Glomerular endothelial cell (primary cell): ENCODE data around the gene NCAPG. TPM values are rescaled to one million over a fixed set of nuclear protein-coding genes. Genes with fewer than 3 reads are reported as not detected.
"Not testable (repeated sequence)": the region's sequence is repeated elsewhere in the genome, so short reads cannot be mapped to it uniquely, and the experiment has no call there.

Source experiments
- DNase-seq: peaks from one replicate; pipeline ENCODE4 v3.0.0-alpha.2; 2011; ENCODE audit warnings: low read depth, low spot score; ENCODE audit errors: extremely low read depth
- total RNA-seq: library from RNA; depleted of rRNA; stranded (reverse); fragments of >200 nt; gene quantifications from 2 replicates; pipeline ENCODE4 v1.2.3, GENCODE V29; 2015

Gene NCAPG
- total RNA-seq, 1 donor from 2014 or later: 10.0 TPM

DNA sequence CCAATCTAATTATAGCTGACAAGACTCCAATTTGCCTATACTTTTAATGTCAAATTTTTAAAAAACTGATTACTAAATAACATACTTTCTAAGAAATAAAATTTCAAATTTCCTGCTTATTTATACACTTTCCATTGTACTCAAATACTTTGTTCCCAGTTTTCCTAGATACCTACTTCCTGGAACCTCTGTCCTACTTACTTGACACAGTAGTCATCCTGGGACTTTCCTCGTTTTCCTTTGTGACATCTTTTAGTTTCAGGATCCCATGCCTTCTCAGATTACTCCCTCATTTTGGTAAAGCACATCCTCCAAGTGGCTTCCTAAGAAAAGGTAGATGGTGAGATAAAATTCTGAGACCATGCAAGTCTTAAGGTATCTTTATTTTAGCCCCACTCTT, 16.0 kb upstream of the NCAPG start:
- DNase-seq: no peak

DNA sequence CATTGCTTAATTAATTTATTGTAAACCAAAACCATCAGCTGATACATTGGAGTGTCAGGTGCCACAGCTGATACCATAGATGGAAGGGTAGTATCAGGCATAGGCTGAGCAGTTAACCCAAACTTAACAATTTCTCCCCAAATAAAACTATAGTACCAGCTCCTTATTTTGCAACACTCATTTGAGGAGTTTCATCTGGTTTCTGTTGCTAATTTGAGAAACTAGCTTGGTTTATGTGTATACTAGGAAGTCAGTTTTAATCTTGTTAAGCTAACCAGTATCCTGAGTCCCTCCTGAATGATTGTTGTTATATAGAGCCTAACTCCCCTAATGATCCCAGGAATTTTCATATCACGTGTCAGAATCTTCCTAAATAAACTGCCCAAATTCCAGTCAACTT, 13.0 kb upstream of the NCAPG start:
- no peak for DNase-seq

DNA sequence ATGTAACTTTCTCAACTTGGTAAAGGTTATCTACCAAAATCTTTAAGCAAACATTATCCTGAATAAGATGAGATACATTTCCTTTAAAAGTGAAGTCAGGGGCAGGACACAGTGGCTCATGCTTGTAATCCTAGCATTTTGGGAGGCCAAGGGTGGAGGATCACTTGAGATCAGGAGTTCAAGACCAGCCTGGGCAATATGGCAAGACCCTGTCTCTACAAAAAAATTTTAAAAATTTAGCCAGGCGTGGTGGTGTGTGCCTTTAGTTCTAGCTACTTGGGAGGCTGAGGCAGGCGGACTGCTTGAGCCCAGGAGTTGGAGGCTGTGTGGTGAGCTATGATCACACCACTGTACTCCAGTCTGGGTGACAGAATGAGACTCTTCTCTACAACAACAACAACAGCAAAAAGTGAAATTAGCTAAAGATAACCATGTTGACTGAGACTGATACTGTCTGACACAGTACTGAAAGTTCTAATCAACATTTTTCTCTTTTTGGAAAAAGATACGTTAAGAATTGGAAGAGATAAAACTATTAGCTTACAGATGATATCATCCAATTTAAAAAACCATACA, 5.1 kb upstream of the NCAPG start:
- DNase-seq: no peak

DNA sequence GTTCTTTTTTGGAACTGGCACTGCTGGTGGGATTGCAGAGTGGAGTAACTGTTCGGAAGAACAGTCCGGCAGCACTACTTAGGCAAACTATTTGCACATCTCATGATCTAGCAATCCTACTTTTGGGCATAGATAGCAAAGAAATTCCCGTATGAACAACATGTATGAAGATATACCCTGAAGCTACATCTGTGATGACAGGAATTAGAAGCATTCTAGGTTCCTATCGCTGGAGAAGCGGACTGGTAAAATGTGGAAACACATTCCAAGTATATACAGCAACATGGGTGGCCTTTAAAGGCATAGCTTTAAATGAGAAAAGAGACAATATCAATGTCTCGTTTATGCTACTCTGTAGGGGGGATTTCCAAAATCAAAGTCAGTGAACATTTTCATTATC, 3.3 kb upstream of the NCAPG start:
- DNase-seq: no peak

DNA sequence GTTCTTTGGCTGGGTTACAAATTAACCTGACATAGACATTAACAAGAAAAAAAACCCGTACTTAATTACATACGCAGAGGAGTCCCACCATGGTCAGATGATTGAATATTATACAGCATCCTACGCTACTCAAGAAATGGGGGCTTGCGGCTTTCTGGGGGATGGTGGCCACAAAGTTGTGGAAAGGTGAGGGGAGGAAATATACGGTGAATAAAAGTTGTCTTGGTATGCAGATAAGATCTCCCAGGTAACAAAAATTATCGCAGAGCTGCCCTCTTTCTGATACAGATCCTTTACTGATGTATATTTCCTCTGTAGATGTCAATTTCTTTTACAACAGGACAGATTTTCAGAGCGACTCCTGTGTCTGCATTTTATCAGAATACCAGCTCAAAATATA, 1.1 kb upstream of the NCAPG start:
- no peak for DNase-seq

DNA sequence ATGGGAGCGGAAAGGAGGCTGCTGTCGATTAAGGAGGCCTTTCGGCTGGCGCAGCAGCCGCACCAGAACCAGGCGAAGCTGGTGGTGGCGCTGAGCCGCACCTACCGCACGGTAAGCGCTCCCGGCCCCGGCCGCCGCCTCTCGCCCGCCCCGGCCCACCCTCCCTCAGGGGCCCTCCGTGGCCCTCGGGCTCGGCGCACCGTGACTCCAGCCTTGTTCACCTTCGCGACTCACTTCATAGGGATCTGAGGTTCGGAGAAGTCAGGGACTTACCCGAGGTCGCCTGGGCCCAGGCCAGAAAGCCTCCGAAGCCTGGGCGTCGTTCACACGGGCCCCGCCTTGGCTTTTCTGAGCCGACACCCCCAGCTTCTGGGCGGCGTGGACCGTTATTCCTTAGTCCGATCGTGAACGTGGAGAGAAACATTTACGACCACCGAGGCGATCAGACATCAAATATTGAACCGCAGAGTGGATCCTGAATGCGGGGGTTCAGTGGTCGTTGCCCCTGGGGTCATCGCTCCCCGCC, 362 bp downstream of the NCAPG start:
- DNase-seq: no peak

DNA sequence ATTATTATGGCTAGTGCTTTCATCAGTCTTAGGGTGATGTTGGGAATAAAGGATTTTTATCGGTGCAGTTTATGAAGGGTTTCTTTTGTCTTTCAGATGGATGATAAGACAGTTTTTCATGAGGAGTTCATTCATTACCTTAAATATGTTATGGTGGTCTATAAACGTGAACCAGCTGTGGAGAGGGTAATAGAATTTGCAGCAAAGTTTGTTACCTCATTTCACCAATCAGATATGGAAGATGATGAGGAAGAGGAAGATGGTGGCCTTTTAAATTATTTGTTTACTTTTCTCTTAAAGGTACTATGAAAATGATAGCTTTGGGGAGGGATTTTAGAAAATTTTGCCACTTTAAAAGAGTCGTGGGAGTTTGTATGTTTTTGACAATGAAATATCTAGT, 1.3 kb downstream of the NCAPG start:
- no peak for DNase-seq

DNA sequence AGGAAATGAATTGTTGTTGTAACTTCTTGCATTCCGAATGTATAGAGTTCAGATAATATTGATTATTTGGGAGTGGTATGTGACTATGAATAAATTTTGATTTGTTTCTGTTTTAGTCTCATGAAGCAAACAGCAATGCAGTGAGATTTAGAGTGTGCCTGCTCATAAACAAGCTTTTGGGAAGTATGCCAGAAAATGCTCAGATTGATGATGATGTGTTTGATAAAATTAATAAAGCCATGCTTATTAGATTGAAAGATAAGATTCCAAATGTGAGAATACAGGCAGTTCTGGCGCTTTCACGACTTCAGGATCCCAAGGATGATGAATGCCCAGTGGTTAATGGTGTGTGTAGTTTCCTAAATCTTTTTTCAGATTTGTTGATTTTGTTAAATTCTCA, 2.0 kb downstream of the NCAPG start:
- no peak for DNase-seq

DNA sequence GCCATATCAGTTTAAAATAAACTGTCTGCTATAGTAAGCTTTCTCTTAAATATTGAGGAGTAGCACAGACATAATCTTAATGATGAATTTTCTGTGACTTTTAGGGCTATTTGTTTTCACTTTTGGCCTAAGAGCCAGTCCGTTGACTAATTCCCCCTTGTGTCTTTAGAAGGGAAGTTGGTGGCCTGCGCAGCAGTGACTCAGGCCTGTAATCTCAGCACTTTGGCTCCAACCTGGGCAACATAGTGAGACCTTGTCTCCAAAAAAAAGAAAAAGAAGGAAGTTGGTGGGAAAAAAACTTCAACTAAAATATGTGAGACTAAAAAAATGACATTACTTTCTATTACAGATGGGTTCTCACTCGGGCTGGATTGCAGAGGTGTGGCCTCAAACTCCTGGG, 3.4 kb downstream of the NCAPG start:
- DNase-seq: peak; percentile 55

DNA sequence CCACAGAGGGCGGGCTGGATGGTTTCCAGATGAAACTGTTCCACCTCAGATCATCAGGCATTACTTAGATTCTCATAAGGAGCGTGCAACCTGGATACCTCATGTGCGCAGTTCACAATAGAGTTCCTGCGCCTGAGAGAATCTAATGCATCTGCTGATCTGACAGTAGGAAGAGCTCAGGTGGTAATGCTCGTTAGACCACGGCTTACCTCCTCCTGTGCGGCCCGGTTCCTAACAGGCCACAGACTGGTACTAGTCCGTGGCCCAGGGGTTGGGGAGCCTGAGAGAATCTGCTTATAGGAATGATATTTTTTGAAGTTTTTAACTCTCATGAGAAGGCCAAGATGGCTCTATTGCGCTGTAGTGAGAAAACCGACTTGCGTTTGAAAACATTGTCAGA, 5.4 kb downstream of the NCAPG start:
- DNase-seq: no peak

DNA sequence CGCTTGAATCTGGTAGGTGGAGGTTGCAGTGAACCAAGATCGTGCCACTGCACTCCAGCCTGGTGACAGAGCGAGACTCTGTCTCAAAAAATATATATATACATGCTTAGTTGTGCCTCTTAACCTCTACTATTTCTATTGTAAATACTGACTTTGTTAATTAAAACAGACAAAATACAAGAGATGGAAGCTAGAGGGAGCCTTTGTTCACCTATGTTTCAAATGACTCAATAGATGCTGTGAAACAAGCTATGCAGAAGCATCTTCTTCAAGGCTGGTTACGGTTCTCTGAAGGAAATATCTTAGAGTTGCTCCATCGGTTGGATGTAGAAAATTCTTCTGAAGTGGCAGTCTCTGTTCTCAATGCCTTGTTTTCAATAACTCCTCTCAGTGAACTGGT, 6.2 kb downstream of the NCAPG start:
- DNase-seq: peak; percentile 56

DNA sequence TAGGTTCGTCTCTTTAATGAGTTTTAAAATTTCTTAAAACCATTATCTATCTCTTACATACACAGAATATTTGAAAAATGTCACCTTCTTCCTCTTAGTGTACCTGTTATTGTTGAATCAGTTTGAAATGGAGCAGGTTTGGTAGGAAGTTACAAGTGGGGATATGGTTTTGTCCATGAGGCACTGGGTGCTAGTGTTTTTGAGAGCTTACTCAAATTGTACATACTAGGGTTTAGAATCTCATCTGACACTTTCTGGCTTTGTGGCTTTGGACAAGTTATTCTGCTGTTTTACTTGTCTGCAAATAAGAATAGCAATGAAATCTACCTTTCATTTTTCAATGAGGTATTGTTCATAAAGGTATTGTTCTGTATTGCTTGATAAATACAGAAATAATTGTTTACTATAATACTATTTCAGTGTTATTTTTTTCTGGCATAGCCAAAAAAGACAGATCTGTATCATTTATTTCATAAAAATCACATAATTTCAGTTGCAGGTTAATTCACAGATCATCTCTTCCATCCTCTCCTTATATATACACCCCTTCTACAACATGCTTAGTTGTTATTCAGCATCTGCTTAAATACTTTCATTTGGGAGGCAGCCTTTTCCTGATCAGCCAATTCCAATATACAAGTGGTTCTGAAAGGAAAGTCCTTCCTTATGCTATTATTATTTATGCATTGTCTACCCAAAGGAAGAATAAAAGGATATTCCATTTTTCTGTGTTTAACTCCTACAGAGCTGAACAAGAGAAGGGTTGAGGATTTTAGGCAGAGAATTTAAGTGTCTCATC, 13.3 kb downstream of the NCAPG start:
- no peak for DNase-seq

DNA sequence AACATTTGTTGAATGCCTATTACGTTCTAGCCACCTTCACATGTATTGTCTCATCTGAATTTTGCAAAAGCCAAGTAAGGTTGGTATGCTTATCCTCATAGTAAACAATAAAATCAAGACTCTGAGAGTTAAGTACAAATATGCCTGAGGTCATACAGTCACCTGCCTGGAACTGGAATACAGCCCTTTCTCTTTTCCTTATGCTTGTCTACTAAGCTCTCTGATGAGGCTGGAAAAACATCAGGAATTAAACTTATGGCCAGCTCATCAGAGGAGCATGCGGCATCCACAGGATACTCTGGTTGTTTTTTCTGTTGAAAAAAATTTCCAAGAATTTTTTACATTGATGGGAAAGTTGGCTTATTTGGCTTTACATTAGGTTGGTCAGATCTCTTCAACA, 35.5 kb downstream of the NCAPG start:
- no peak for DNase-seq

DNA sequence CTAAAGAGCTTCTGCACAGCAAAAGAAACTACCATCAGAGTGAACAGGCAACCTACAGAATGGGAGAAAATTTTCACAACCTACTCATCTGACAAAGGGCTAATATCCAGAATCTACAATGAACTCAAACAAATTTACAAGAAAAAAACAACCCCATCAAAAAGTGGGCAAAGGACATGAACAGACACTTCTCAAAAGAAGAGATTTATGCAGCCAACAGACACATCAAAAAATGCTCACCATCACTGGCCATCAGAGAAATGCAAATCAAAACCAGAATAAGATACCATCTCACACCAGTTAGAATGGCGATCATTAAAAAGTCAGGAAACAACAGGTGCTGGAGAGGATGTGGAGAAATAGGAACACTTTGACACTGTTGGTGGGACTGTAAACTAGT, 39.5 kb downstream of the NCAPG start:
- not testable (repeated sequence) for DNase-seq

DNA sequence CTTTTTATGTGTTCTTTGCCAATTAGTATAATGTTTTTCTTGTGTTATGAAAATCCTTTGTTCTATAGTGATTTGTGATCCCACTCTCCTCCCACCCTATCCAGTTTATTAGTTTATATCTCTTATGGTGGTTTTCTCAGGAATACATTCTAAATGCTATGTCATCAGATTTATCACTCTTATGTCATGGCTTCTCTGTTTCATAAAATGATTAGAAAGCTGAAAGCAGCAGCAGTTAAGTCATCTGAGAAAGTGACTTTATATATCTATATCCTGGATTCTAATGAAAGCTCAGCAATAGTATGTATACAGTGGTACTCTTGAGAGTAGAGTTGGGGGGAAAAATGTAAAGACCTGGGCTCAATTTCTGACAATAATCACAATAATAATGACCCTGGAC, 41.2 kb downstream of the NCAPG start:
- DNase-seq: no peak

DNA sequence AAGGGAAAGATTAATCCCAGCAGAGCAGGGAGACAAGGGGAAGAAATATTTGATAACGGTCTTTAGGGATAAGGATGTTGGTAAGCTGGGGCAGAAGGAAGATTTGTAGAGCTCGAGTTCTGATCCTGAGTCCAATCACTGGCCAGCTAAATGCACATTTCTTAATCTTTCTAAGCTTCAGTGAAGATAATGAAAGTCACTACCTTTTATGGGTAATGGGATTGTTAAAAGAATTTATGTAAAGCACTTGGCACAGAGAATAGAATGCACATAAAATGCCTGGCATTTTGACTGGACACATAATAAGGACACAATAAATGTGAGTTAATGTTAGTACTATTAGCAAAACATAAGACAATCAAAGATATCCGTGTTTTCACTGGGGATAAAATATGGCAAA, 43.3 kb downstream of the NCAPG start:
- DNase-seq: no peak

DNA sequence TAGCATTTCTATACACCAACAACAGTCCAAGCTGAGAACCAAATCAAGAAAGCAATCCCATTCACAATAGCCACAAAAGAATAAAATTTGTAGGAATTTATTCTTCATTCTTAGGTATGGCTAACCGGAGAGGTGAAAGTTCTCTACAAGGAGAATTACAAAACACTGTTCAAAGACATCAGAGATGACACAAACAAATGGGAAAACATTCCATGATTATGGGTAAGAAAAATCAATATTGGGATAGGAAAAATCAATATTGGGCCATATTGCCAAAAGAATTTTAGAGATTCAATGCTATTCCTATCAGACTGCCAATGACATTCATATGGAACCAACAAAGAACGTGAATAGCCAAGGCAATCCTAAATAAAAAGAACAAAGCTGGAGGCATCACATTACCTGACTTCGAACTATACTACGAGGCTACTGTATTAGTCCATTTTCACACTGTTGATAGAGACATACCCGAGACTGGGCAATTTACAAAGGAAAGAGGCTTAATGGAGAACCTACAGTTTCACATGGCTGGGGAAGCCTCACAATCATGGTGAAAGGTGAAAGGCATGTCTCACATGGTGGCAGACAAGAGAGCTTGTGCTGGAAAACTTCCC, 49.1 kb downstream of the NCAPG start:
- DNase-seq: no peak

DNA sequence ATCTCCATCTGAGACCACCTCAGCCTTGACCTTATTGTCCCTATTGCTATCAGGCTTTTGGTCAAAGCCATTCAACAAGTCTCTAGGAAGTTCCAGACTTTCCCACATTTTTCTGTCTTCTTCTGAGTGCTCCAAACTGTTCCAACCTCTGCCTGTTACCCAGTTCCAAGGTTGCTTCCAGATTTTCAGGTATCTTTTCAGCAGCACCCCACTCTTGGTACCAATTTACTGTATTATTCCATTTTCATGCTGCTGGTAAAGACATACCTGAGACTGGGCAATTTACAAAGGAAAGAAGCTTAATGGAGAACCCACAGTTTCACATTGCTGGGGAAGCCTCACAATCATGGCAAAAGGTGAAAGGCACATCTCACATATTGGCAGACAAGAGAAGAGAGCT, 51.1 kb downstream of the NCAPG start:
- DNase-seq: not testable (repeated sequence)

DNA sequence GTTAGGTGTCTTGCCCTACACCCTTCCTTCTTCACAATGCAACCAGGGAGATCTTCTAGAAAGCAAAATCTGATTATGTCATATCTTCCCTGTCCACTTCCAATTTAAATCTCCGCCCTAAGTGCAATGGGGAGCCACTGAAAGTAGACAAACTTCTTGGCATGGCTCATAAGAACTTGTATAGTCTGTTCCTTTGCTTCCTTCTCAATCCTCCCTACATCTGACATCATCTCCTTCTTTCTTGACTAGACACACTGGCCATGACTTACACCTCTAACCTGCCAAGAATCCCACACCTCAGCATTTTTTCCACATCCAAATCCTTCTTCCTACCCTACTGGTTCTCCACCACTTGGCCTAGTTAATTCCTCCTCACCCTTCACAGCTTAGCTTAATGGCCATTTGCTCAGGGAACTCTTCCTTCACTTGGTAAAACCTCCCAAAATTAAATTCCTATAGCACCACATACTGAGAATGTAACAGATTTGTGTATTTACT, 55.1 kb downstream of the NCAPG start:
- no peak for DNase-seq

DNA sequence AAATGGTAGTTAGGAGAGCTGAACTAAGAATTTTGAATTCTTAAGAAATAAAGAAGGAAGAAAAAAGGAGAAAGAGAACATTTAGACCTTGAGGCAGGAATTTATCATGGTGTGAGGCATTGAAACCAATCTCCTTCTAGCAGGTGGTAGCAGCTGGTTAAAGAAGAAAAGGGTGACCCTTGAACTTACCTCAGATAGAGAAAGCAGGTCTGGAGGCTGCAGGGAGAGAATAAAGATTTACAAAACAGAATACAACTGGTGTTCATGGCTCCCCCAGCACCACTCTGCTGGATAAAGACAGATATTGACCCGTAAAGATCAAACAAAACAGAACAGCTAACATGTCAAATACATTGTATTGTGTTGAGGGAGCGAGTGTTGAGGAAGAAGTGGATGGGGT, 56.0 kb downstream of the NCAPG start:
- DNase-seq: no peak

DNA sequence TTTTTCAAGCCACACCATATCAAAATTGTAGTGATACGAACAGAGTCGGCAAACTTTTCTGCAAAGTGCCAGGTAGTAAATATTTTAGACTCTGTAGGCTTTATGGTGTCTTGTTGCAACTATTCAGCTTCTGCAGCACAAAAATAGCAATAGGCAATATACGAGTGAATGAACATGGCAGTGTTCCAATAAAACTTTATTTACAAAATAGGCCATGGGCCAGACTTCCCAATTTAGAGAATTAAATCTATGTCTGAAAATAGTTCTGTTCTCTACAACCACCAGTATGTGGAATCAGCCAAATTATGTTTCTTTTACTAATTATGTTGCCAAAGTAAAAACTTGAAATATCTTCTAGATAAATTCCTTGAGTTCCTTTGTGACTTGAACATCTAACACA, 56.5 kb downstream of the NCAPG start:
- DNase-seq: no peak

DNA sequence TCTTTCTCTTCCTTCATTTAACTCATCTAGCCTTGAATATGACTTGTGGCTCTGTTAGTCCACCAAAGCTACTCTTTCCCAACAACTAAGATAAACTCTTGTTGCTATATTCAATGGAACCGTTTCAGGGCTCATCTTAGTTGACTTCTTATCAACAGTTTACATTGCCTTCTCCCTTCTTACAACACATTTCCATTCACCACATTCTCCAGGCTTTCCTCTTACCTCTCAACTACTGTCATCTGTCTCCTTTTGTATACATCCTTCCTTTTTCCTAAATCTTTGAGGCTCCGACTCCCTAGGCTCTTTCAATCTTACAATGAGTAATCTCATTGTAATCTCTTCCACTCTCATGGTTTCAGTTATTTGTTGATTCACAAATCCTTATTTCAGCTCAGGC, 58.5 kb downstream of the NCAPG start:
- DNase-seq: no peak
